Esophagus squamous epithelium (tissue), 4 donors: Measurements from ENCODE around the gene RNF180.

ENCODE experiments used
- POLR2A ChIP-seq, 4 donors: fragments of 450-650 bp; IDR thresholded peaks; one replicate each; pipeline ENCODE4 v1.6.1; 2017; ENCODE audit warnings: antibody characterized with exemption in 4 of 4, mild to moderate bottlenecking in 4 of 4, moderate library complexity in 3 of 4
- TF ChIP-seq, protein P1 (sequence below), 6 experiments: fragments of 450-650 bp in 4 of 6; fragments of 200-600 bp in 2 of 6; sonication (generic) in 2 of 6; IDR thresholded peaks; one replicate each; pipeline ENCODE4 v1.5.1; 2016 to 2019; ENCODE audit warnings: antibody characterized with exemption in 6 of 6, mild to moderate bottlenecking in 4 of 6, moderate library complexity in 4 of 6

DNA sequence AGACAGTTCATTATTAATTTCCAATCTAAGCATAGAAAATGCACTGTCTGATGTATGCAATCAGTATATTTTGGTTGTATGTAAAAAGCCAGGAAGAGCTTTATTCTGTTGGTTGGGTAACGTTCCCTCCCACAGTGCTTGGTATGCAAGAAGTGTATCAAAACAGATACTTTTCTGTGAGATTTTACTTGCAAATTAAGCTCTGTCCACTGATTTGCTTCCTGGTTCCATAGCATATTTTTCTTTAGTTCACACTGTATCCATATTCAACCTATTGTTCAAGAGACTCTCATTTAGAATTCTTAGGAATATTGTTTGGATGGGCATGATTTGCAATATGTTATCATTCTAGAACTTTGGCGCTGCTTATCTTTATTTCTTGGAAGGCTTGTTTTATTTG is 47.4 kb downstream of the RNF180 start:
- TF ChIP-seq POLR2A (IDR thresholded peaks at IDR 0.05) = no peak
- TF ChIP-seq, protein P1, sequence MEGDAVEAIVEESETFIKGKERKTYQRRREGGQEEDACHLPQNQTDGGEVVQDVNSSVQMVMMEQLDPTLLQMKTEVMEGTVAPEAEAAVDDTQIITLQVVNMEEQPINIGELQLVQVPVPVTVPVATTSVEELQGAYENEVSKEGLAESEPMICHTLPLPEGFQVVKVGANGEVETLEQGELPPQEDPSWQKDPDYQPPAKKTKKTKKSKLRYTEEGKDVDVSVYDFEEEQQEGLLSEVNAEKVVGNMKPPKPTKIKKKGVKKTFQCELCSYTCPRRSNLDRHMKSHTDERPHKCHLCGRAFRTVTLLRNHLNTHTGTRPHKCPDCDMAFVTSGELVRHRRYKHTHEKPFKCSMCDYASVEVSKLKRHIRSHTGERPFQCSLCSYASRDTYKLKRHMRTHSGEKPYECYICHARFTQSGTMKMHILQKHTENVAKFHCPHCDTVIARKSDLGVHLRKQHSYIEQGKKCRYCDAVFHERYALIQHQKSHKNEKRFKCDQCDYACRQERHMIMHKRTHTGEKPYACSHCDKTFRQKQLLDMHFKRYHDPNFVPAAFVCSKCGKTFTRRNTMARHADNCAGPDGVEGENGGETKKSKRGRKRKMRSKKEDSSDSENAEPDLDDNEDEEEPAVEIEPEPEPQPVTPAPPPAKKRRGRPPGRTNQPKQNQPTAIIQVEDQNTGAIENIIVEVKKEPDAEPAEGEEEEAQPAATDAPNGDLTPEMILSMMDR (IDR thresholded peaks at IDR 0.05) = no peak
